ENCODE measurements around the gene PLD6.

The PLD6 gene

GRCh38 chr17:17242246-17242645 is 36.1 kb upstream of the PLD6 start:
- no peaks in the 10 kb centered on the region for H3K79me2 ChIP-seq (ENCODE audit: insufficient read depth, low read length)
- no peak overlapping the region for H3K27ac ChIP-seq (ENCODE audit: low read depth, low read length)

GRCh38 chr17:17241656-17242055 is 35.5 kb upstream of the PLD6 start:
- Histone ChIP-seq H3K9me2 (replicated peaks; ENCODE audit: insufficient read depth, low read length) (no peaks in the 10 kb centered on the region), H4K20me1 (ENCODE audit: low read depth, low read length) (no peaks in the 10 kb centered on the region), H3F3A (ENCODE audit: insufficient read depth) (peaks cover 38% of the 10 kb centered on the region), H2AFZ (ENCODE audit: low read depth, low read length, severe bottlenecking) (no peak overlapping the region), H3K27ac (ENCODE audit: low read depth, low read length) (no peak overlapping the region), H3K27me3 (ENCODE audit: low read length) (no peaks in the 10 kb centered on the region), H3K4me2 (ENCODE audit: low read depth, low read length, poor library complexity, severe bottlenecking) (no peak overlapping the region), H3K4me3 (ENCODE audit: insufficient read depth, low read length, poor library complexity, severe bottlenecking) (no peak overlapping the region), H3K36me3 (ENCODE audit: low read length) (peaks cover 9% of the 10 kb centered on the region), H3K9ac (ENCODE audit: low read length) (no peak overlapping the region), H3K9me3 (ENCODE audit: insufficient read depth, low read length) (no peaks in the 10 kb centered on the region), H3K79me2 (ENCODE audit: insufficient read depth, low read length) (peaks cover 3% of the 10 kb centered on the region)
- no peak for TF ChIP-seq EZH2phosphoT487 (conservative IDR thresholded peaks at IDR 0.05; ENCODE audit: low read length)
- no peak for TF ChIP-seq CTCF (IDR thresholded peaks at IDR 0.05; ENCODE audit: insufficient read depth, low read length, poor library complexity, severe bottlenecking)

More at GRCh38 chr17:17242246-17242645, 36.1 kb upstream of the PLD6 start:
- Histone ChIP-seq H3K9me3 (ENCODE audit: insufficient read depth, low read length) (no peaks in the 10 kb centered on the region), H3K4me3 (ENCODE audit: insufficient read depth, low read length, poor library complexity, severe bottlenecking) (no peak overlapping the region), H4K20me1 (ENCODE audit: low read depth, low read length) (no peaks in the 10 kb centered on the region), H3F3A (ENCODE audit: insufficient read depth) (peaks cover 41% of the 10 kb centered on the region), H3K4me2 (ENCODE audit: low read depth, low read length, poor library complexity, severe bottlenecking) (no peak overlapping the region), H2AFZ (ENCODE audit: low read depth, low read length, severe bottlenecking) (no peak overlapping the region), H3K27me3 (ENCODE audit: low read length) (no peaks in the 10 kb centered on the region), H3K36me3 (ENCODE audit: low read length) (peaks cover 11% of the 10 kb centered on the region), H3K9ac (ENCODE audit: low read length) (no peak overlapping the region), H3K9me2 (replicated peaks; ENCODE audit: insufficient read depth, low read length) (no peaks in the 10 kb centered on the region)
- TF ChIP-seq CTCF (IDR thresholded peaks at IDR 0.05; ENCODE audit: insufficient read depth, low read length, poor library complexity, severe bottlenecking) (no peak), EZH2phosphoT487 (conservative IDR thresholded peaks at IDR 0.05; ENCODE audit: low read length) (no peak)

- Histone ChIP-seq H2AFZ (ENCODE audit: low read depth, low read length, severe bottlenecking) (no peak overlapping the region), H3K9me2 (replicated peaks; ENCODE audit: insufficient read depth, low read length) (no peaks in the 10 kb centered on the region)
Measured at GRCh38 chr17:17239832-17240231, 33.7 kb upstream of the PLD6 start.

GRCh38 chr17:17237026-17237799 is 31.1 kb upstream of the PLD6 start, which contains the start of gene FLCN:
Gene FLCN (minus strand): TSS chr17:17237168. CDS start chr17:17228137, 9,031 bp downstream.
- H3K4me2 ChIP-seq (ENCODE audit: low read depth, low read length, poor library complexity, severe bottlenecking) = peak within 1 kb of the TSS; percentile 86
- H2AFZ ChIP-seq (ENCODE audit: low read depth, low read length, severe bottlenecking) = peak within 1 kb of the TSS; percentile 97
- TF ChIP-seq EZH2phosphoT487 (conservative IDR thresholded peaks at IDR 0.05; ENCODE audit: low read length) = no peak
- TF ChIP-seq CTCF (IDR thresholded peaks at IDR 0.05; ENCODE audit: insufficient read depth, low read length, poor library complexity, severe bottlenecking) = no peak
- H3K9me2 ChIP-seq (replicated peaks; ENCODE audit: insufficient read depth, low read length) = no peaks in the 10 kb centered on the region
- no peaks in the 10 kb centered on the region for H3K9me3 ChIP-seq (ENCODE audit: insufficient read depth, low read length)
- H3K27me3 ChIP-seq (ENCODE audit: low read length) = no peaks in the 10 kb centered on the region
- peak within 1 kb of the TSS; percentile 82 for H3K27ac ChIP-seq (ENCODE audit: low read depth, low read length)
- peaks cover 18% of the 10 kb centered on the region for H3K79me2 ChIP-seq (ENCODE audit: insufficient read depth, low read length)
- H3K36me3 ChIP-seq (ENCODE audit: low read length) = no peaks in the 10 kb centered on the region
- peak within 1 kb of the TSS; percentile 96 for H3K4me3 ChIP-seq (ENCODE audit: insufficient read depth, low read length, poor library complexity, severe bottlenecking)
- peaks cover 19% of the 10 kb centered on the region for H3F3A ChIP-seq (ENCODE audit: insufficient read depth)
- no peaks in the 10 kb centered on the region for H4K20me1 ChIP-seq (ENCODE audit: low read depth, low read length)
- peak within 1 kb of the TSS; percentile 92 for H3K9ac ChIP-seq (ENCODE audit: low read length)

More at GRCh38 chr17:17239832-17240231, 33.7 kb upstream of the PLD6 start:
- Histone ChIP-seq H3K9ac (ENCODE audit: low read length) (no peak overlapping the region), H3K36me3 (ENCODE audit: low read length) (no peaks in the 10 kb centered on the region), H3K4me2 (ENCODE audit: low read depth, low read length, poor library complexity, severe bottlenecking) (no peak overlapping the region), H3F3A (ENCODE audit: insufficient read depth) (peaks cover 32% of the 10 kb centered on the region), H3K27ac (ENCODE audit: low read depth, low read length) (no peak overlapping the region), H3K27me3 (ENCODE audit: low read length) (no peaks in the 10 kb centered on the region), H4K20me1 (ENCODE audit: low read depth, low read length) (no peaks in the 10 kb centered on the region), H3K79me2 (ENCODE audit: insufficient read depth, low read length) (peaks cover 18% of the 10 kb centered on the region), H3K4me3 (ENCODE audit: insufficient read depth, low read length, poor library complexity, severe bottlenecking) (no peak overlapping the region), H3K9me3 (ENCODE audit: insufficient read depth, low read length) (no peaks in the 10 kb centered on the region)
- TF ChIP-seq EZH2phosphoT487 (conservative IDR thresholded peaks at IDR 0.05; ENCODE audit: low read length) = no peak
